Measurements from ENCODE around the gene PDLIM5.
"Not testable (repeated sequence)": the region's sequence is repeated elsewhere in the genome, so short reads cannot be mapped to it uniquely, and the experiment has no call there.

PDLIM5 gene

DNA sequence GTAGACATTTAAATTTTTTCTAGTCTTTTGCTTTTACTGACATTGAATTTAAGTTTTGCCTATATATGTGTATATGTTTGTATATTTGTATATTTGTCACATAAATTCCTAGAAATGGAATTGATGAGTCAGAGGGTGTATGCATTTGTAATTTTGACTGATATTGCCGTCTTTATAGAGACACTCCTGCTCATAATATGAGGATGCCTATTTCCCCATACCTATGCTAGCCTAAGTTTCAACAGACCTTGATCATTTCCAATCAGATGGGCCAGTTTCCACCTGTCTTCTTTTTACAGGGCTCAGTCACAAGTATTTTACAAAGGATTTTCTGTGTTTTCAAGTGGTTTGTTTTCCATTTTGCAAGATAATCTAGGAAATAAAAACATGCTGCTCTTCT, 10.8 kb downstream of the PDLIM5 start:
- DNase-seq (ENCODE audit: low read depth in 2 of 2) = no peak

DNA sequence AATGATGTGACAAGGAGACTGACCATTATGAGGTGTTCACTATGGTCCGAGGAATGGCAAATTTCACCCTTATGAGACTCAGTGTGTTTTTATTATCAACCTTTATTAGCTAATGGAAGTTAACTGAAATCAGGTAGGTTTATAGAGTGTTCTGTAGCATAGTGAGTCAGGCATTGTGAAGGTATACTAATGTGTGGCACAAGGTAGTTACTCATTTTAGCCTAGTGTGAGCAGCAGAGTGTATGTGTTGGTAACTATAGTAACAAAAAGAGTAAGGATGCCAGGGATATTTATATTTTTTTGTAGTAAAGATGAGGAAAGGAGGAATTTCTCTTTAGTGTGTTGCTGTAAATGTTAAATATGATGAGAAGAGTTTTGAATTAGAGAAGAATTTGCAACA, 12.0 kb downstream of the PDLIM5 start:
- DNase-seq (ENCODE audit: low read depth in 2 of 2) = no peak

GRCh38 chr4:94466371-94466770, 14.6 kb downstream of the PDLIM5 start:
- no peak for DNase-seq (ENCODE audit: low read depth in 2 of 2)

GRCh38 chr4:94466923-94467322, 15.2 kb downstream of the PDLIM5 start:
- DNase-seq (ENCODE audit: low read depth in 2 of 2) = no peak

GRCh38 chr4:94468093-94468769, 16.5 kb downstream of the PDLIM5 start:
- no peak for DNase-seq (ENCODE audit: low read depth in 2 of 2)

GRCh38 chr4:94469221-94469784, 17.6 kb downstream of the PDLIM5 start:
- no peak for DNase-seq (ENCODE audit: low read depth in 2 of 2)

GRCh38 chr4:94470132-94470531, 18.4 kb downstream of the PDLIM5 start:
- no peak for DNase-seq (ENCODE audit: low read depth in 2 of 2)

DNA sequence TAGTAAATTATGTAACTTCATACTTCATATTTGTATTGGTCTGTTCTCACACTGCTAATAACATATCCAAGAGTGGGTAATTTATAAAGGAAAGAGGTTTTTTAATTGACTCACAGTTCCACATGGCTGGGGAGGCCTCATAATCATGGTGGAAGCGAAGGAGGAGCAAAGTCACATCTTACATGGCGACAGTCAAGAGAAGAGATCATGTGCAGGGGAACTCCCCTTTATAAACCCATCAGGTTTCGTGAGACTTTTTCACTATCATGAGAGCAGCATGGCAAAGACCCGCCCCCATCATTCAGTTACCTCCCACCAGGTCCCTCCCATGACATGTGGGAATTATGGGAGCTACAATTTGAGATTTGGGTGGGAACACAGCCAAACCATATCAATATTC, 19.0 kb downstream of the PDLIM5 start:
- DNase-seq (ENCODE audit: low read depth in 2 of 2) = not testable (repeated sequence)

DNA sequence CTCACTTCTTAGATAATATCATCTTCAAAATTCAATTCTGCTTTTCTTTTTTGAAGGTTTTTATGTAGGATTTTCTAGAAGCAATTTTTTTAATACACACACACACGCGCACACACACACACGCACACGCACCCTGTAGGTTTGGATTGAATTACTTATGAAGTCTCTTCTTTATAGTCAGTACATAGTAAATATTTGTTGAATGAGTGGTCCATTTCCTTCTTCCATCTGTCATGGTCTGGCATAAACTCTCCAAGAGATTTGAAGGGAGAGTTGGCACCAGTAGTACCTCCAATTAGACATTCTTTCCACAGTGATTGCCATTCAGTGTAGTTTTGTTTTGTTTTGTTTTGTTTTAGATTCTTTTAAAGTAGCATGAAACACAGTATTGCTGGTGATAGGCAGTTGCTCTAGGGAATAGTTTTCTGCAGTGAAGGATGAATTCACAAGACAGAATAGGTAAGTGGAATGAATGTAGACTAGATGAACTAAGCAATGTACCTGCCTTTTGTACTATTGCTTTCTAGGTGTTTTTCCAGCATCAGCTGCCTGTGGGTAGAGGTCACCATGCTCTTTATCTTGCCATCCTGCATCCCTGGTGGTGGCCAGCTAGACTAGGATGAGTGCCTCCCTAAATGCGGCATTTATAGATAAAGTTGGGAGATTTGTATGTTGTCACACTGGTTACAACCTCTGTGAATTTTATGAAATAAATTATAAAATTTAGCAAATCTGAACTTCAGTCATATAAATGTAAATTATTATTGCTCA, 20.5 kb downstream of the PDLIM5 start:
- DNase-seq (ENCODE audit: low read depth in 2 of 2) = no peak

DNA sequence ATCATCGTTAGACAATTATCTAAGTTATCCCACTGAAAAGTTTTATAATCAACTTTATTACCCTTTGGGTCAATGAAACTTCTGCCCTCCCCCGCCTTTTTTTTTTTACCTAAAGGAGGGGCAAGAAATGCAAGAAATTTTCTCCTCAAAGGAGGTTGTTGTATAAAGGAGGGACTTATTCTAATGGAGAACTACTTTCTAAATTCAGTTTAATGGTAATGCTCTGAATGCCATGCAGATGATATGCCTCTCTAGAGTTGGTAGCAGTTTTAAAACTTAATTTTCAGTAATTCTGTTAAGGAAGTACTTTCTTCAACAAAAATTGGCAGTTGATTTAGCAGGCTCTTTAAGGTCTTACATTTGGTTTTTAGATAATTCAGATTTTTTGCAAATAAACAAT, 23.3 kb downstream of the PDLIM5 start:
- DNase-seq (ENCODE audit: low read depth in 2 of 2) = no peak

GRCh38 chr4:94475794-94476193, 24.1 kb downstream of the PDLIM5 start:
- DNase-seq (ENCODE audit: low read depth in 2 of 2) = no peak

DNA sequence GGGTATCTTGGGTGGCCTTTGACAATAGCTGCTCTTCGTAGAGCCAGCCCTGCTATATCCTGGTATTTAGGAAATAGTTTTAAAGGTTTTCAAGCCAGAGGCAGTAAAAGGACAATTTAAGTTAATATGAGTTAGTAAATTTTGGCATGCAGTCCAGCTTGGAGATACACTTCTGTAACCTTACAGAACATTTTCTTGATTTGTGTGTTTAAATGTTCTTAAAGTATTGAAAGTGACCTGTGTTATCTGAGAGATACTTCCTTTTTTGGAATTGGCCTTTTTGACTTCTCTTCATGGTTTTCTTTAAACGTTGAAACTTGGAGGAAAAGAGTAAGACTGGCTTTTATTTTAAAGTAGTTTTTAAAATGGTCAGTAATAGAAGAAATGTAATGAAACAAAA, 25.5 kb downstream of the PDLIM5 start:
- no peak for DNase-seq (ENCODE audit: low read depth in 2 of 2)

DNA sequence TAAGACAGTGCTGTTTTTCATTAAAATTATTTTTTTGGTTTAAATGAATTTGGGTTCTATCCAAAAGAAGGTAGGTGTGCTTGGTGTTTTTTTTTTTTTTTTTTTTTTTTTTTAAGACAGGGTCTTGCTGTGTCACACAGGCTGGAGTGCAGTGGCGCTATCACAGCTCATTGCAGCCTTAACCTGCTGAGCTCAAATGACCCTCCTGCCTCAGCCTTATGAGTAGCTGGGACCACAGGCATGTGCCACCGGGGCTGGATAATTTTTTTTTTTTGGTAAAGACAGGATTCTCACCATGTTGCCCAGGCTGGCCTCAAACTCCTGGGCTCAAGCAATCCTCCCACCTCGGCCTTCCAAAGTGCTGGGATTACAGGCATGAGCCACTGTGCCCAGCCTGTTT, 27.1 kb downstream of the PDLIM5 start:
- not testable (repeated sequence) for DNase-seq (ENCODE audit: low read depth in 2 of 2)

DNA sequence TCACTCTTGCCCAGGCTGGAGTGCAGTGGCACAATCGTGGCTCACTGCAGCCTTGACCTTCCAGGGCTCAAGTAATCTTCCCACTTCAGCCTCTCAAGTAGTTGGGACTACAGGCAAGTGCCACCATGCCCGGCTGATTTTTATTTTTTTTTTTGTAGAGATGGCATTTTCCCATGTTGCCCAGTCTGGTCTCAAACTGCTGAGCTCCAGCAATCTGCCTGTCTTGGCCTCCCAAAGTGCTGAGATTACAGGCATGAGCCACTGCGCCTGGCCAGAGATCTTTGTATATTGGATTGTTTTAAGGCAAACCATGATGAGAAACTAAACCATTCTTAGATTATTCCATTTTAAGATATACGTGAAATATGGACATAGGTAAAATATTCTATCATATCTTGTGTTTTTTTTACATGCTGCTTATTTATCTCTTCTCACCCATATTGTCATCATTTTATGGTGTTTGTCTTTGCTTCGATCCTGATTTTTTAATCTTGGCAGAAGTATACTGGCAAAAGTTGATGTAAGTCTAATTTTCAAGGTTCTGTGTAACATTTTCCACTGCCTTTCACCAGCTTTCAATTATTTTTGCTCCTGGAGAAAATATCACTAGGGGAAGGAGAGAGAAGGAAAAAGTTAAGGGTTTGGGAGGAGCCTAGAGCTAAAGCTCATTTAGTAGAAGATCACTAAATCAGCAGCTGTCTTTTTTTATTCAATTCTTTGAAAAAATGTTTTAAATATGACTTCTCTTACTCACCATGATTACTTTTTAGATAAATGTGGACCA, 27.8 kb downstream of the PDLIM5 start:
- DNase-seq (ENCODE audit: low read depth in 2 of 2) = no peak

- DNase-seq (ENCODE audit: low read depth in 2 of 2) = no peak
Observed at GRCh38 chr4:94480362-94480951, 28.7 kb downstream of the PDLIM5 start.

DNA sequence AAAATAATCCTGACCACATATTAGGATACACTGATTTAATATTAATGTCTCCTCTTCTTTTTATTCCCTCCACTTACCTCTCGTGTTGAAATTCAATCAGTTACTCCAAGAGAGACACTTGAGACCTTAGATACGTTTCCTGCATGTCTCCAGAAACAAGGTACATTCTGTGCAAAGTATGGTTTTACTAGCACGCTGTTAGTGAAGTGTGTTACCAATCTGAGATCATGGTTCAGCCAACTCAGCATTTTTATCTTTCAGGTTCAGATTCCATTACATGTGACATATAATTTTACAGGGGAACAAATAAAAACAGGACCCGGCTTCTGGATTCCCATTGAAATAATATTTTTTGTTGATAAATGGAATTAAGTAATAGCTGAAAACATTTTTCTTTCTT, 32.2 kb downstream of the PDLIM5 start:
- no peak for DNase-seq (ENCODE audit: low read depth in 2 of 2)

DNA sequence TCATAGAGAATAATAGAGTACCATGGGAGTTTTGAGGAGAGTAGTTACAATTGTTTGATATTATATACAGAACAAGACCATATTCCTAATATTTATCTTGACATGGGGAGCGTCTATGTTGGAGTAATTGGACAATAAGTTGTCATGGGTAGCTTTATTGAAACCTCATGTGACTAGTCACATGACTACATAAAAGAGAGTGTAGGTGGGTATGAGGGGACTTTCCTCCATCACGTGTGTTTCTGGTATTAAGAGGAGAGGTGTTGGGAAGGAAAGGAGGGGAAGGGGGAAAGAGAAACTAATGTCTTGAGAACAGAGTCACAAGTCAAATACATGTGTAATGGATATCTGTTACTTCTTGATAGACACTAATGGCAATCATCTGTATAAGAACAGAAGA, 33.1 kb downstream of the PDLIM5 start:
- no peak for DNase-seq (ENCODE audit: low read depth in 2 of 2)

DNA sequence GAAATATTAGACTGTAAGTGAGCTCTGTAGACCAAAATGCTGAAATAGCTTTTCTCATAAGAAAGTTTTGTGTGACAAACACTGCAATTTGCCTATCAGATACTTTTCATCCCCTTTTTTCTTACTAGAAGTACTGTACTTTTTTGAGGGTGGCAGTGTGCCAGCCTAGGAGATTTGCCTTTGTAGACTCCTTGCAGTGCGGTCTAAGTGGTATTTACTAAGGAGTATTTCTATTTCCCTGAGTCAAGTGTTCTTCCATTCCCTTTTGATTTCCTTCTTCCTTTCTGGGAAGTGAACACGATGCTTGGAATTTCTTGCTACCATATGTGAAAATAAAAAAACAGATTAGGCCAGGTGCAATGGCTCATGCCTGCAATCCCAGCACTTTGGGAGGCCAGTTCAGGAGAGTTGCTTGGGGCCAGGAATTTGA, 34.6 kb downstream of the PDLIM5 start:
- DNase-seq (ENCODE audit: low read depth in 2 of 2) = no peak

DNA sequence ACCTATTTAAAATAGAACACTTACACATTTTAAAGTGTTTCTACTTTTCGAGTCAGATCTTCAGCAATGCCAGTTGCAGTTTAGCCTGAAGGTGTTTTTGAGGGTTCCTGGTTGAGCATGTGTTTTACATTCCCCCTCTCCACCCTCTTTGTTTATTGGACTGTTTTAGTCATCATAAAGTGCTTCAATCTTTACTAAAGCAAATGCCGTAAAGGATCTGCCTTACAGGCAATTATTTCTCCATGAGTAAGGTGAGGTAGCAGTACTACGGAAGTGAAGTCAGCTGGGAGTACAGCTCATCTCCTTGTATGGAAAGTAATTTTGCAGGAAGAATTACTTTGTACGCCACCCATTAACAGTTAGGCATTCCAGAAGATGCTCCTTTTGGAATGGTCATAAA, 36.9 kb downstream of the PDLIM5 start:
- no peak for DNase-seq (ENCODE audit: low read depth in 2 of 2)

- no peak for DNase-seq (ENCODE audit: low read depth in 2 of 2)
Observed at GRCh38 chr4:94489098-94489497, 37.4 kb downstream of the PDLIM5 start.

DNA sequence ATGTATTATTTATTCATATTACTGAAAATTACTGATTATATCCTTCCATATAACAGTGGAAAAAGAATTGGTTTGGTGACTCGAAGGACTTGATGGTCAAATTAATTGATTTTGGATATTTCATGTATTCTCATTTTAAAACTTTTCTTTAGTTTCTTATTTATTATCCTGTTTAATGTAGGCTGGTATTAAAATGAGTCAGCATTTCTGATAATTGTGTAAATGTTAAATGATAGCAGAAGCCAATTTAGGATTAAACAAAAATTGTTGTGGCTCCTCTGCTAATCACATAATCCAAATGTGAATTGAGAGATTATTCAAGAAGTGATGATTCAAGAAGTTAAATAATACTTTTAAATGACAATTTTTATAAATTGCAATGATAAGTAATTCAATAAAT, 38.7 kb downstream of the PDLIM5 start:
- no peak for DNase-seq (ENCODE audit: low read depth in 2 of 2)

- DNase-seq (ENCODE audit: low read depth in 2 of 2) = no peak
Observed at GRCh38 chr4:94491322-94491721, 39.6 kb downstream of the PDLIM5 start.
